ENCODE results near the gene SLC10A3.

GRCh38 chrX:154532690-154533089 lies 42.3 kb upstream of the SLC10A3 start:
- TF ChIP-seq CTCF (IDR thresholded peaks at IDR 0.05) = no peak
- no peak for TF ChIP-seq POLR2A (IDR thresholded peaks at IDR 0.05)
- TF ChIP-seq EP300 (IDR thresholded peaks at IDR 0.05) = no peak
- no peak for TF ChIP-seq POLR2AphosphoS5 (IDR thresholded peaks at IDR 0.05)

Measured in upper lobe of left lung (tissue), 4 donors.